VCaP (cell line): ENCODE data around the gene PKNOX2.

ENCODE experiments used
- H3K27ac ChIP-seq: fragments of 450-650 bp; 2 replicates; pipeline ENCODE4 v1.5.1; 2017
- TF ChIP-seq, protein P1 (sequence below): fragments of 450-650 bp; conservative IDR thresholded peaks from 2 replicates; pipeline ENCODE4 v1.5.1; 2017; ENCODE audit warnings: mild to moderate bottlenecking, moderate library complexity

PKNOX2 gene

DNA sequence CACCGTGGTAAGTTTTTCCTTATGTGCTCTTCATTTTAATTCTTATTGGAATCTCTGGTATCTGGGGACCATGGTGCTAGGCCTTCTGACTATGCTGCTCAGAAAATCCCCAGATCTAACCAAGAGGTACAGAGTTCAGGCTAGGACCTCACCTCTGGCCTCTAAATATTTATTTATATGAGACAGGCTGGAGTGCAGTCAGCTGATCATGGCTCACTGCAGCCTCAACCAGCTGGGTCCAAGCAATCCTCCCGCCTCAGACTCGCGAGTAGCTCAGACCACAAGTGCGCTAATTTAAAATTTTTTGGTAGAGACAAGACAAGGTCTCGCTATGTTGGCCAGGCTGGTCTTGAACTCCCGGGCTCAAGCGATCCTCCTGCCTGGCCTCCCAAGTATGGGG is 38.4 kb downstream of the PKNOX2 start:
- no peak overlapping the region for H3K27ac ChIP-seq
- TF ChIP-seq, protein P1, sequence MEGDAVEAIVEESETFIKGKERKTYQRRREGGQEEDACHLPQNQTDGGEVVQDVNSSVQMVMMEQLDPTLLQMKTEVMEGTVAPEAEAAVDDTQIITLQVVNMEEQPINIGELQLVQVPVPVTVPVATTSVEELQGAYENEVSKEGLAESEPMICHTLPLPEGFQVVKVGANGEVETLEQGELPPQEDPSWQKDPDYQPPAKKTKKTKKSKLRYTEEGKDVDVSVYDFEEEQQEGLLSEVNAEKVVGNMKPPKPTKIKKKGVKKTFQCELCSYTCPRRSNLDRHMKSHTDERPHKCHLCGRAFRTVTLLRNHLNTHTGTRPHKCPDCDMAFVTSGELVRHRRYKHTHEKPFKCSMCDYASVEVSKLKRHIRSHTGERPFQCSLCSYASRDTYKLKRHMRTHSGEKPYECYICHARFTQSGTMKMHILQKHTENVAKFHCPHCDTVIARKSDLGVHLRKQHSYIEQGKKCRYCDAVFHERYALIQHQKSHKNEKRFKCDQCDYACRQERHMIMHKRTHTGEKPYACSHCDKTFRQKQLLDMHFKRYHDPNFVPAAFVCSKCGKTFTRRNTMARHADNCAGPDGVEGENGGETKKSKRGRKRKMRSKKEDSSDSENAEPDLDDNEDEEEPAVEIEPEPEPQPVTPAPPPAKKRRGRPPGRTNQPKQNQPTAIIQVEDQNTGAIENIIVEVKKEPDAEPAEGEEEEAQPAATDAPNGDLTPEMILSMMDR: no peak

DNA sequence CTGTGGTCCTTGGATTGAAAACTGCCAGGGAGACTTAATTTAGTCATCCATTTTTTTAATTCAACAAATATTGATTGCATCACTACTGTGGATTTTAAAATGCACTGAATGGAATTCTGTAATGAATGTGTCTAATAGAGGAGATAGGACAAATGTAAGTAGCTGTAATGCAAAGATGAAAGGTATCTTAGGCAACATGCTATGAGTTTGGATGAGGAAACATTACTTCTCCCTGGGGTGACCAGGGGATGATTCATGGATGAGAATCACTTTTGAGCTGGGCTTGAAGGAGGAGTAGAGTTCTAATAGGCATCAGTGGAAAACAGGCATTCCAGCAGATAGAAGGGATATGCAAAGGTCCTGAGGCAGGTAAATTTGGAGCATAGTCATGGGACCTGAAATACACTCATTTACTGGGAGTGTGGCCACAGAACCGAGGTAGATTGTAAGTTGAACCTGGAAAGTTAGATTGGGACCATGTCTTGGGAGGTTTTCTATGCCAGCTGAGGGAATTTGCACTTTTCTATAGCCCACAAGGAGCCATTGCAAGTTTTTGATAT is 43.4 kb downstream of the PKNOX2 start:
- TF ChIP-seq, protein P1: no peak

DNA sequence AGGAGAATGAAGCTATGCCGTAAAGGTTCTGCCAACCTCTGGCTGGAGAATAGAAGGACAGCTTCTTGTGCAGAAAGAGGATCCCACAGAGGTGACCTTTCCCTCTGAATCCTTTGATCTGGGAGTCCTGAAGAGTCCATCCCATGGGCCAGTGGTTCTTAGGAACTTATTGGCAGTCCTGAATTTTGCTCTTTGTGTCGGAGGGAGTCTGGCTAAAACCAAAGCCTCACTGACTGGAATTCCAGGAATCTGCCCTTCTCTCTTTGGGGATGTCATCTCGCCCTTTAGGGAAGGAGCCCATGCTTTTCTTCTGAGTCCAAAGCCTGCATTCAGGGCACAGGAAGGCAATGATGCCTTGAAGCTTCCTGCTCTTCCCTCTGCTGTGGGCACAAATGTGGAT is 45.5 kb downstream of the PKNOX2 start:
- H3K27ac ChIP-seq: no peak overlapping the region
- TF ChIP-seq, protein P1: no peak

More for the DNA sequence above, 43.4 kb downstream of the PKNOX2 start:
- H3K27ac ChIP-seq: no peak overlapping the region

DNA sequence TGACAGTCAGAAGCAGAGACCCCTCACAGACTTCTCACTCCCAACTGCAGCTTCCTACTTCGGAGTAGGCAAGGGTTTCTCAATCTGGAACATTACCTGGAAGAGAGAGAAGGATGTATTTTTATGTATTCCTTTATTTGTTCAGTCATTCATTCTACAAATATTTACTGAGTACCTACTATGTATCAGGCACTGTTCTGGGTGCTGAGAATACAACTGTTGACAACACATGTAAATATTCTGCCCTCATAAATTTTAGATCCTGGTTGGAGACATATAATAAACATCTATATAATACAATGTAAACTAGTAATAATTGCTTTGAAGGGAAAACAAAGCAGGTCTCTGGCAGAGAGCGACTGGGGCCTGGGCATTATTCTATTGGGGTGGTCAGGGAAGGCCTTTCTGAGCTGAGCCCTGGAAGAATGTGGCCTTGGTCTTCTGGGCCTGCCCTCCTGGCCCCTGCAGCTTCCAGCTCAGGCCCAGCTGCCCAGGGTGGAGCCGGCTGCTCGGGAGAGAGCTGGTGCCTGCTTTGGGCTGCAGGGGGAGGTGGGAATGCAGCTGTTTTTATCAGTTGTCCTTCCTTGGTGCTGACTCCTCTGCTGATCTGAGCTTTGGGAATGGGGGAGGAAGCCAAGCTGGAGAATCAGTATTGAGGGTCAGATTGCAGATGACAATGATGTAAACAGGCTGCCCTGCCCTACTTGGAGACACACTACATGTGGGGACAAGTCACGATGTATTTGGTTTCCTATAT is 46.8 kb downstream of the PKNOX2 start:
- H3K27ac ChIP-seq: peak overlapping the region; percentile 50
- TF ChIP-seq, protein P1: no peak

DNA sequence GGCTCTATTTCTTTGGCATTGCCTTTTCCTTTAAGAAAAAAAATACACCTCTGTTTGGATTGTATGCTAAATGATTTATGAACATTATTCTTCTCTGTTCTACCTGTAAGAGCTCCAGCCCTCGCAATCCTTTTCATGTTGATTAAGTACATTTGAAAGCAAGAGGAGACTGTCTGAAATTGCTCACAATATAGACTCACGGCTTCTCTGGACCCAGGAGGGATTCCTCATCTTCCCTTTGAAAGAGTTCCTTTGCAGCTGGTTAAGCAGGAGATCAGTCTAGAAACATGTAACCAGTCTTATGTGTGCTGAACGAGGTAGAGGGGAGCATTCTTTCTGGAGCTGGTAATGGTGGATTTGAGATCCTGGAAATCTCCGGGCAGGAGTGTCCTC is 47.4 kb downstream of the PKNOX2 start:
- TF ChIP-seq, protein P1: no peak
- H3K27ac ChIP-seq: peak overlapping the region; percentile 50

DNA sequence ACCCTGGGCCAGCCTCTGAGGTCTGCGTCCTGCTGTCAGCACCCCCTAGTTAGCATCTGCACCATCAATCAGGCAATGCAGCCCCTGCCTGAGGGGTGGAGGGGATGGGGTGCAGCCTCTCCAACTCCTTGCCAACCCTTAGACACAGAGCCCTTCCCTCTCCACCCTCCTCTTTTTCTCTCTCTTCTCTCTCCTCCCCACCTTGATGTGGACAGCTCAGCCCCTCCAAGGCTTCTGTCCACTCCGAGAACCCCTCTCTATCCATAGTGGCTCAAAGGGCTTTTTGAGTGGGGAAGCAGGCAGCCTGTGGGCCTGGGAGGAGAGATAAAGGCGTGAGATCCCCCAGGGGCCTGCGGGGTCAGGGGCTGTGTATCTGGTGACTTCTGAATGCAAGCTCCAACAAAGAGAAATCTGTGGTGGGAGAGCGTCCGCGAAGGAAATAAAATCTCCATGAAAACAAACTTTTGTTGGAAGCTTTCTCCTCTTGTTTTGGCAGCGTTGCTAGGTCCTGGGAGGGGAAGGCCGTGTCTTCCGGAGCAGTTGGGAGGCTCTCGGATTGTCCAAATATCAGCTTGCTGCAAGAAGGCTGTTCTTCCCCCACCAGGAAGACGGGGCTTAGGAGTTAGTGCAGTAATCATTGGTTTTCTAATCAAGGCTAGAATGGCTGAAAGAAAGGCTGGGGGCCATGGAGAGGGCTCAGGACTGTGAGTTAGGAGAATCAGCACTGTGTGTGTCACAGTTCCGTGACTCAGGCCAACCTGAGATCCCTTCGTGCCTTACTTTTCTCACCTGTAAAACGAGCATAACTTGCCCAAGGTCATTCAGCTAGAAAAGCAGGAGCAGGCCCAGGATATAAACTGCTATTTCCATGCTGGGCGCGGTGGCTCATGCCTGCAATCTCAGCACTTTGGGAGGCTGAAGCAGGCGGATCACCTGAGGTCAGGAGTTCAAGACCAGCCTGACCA is 50.3 kb downstream of the PKNOX2 start:
- TF ChIP-seq, protein P1: no peak
- no peak overlapping the region for H3K27ac ChIP-seq

DNA sequence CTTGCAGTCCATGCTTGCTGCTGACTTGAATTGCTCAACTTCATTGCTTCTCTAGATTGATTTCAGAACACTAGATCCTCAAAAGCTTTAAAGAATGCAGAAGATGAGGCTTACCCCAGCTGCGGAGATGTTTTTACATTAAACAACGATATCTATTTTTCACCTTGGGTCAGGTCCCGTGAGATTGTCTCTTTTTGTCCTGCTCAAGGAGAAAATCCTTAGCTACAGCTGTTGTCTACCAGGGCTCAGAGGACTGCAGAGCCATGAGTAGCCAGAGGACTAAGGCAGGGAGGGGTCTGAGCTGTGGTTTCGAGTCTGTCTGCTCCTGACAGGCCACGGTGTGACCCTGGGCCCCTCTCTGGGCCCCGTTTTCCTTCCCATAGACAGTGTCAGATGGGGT is 51.4 kb downstream of the PKNOX2 start:
- TF ChIP-seq, protein P1: no peak

More for the DNA sequence above, 51.4 kb downstream of the PKNOX2 start:
- H3K27ac ChIP-seq: no peak overlapping the region
